GM18858 (cell line): ENCODE results near the gene HEPHL1.
A peak's percentile ranks its signal among the peaks of the same experiment; 100 is the strongest.
"Not testable (repeated sequence)": the region's sequence is repeated elsewhere in the genome, so short reads cannot be mapped to it uniquely, and the experiment has no call there.

ENCODE experiments used
- ATAC-seq: cut with Tn5 transposase; IDR thresholded peaks from one replicate; pipeline ENCODE4 v1.9.1; 2021; ENCODE audit not compliant: unreplicated experiment

The HEPHL1 gene

GRCh38 chr11:94147433-94147845 lies 126.3 kb downstream of the HEPHL1 start:
- no peak for ATAC-seq

- ATAC-seq, result no peak
Observed at GRCh38 chr11:94148189-94148588, 127.0 kb downstream of the HEPHL1 start.

GRCh38 chr11:94149431-94150017 lies 128.4 kb downstream of the HEPHL1 start:
- ATAC-seq, result no peak

GRCh38 chr11:94150056-94150455 lies 128.9 kb downstream of the HEPHL1 start:
- ATAC-seq, result no peak

- no peak for ATAC-seq
Observed at GRCh38 chr11:94150704-94151685, 129.8 kb downstream of the HEPHL1 start.

- ATAC-seq, result peak; percentile 43
Observed at GRCh38 chr11:94151903-94152677, 130.9 kb downstream of the HEPHL1 start.

- no peak for ATAC-seq
Observed at GRCh38 chr11:94152678-94153065, 131.5 kb downstream of the HEPHL1 start.

GRCh38 chr11:94153320-94153719 lies 132.2 kb downstream of the HEPHL1 start:
- no peak for ATAC-seq

- no peak for ATAC-seq
Observed at GRCh38 chr11:94154095-94154856, 133.1 kb downstream of the HEPHL1 start.

- not testable (repeated sequence) for ATAC-seq
Observed at GRCh38 chr11:94157339-94157738, 136.2 kb downstream of the HEPHL1 start.
